COLO668 (cell line): ENCODE measurements around the gene NSMCE4A.
"Not testable (repeated sequence)": the region's sequence is repeated elsewhere in the genome, so short reads cannot be mapped to it uniquely, and the experiment has no call there.

Source experiments
- DNase-seq: peaks from one replicate; lab custom pipeline; 2025; ENCODE audit not compliant: unreplicated experiment; lab: John Stamatoyannopoulos, UW

Gene NSMCE4A

GRCh38 chr10:121990015-121990677, 15.1 kb upstream of the NSMCE4A start:
- DNase-seq = no peak

- DNase-seq = no peak
Measured at GRCh38 chr10:121988361-121989324, 13.6 kb upstream of the NSMCE4A start, which contains the start of gene TACC2. TACC2 (plus strand) TSS chr10:121989163; CDS start chr10:122021982, 32,819 bp downstream.

- DNase-seq = no peak
Measured at GRCh38 chr10:121984463-121984862, 9.4 kb upstream of the NSMCE4A start.

GRCh38 chr10:121983852-121984251, 8.8 kb upstream of the NSMCE4A start:
- DNase-seq = no peak

GRCh38 chr10:121981346-121981745, 6.3 kb upstream of the NSMCE4A start:
- DNase-seq = no peak

GRCh38 chr10:121978511-121978910, 3.5 kb upstream of the NSMCE4A start:
- DNase-seq = no peak

- no peak for DNase-seq
Measured at GRCh38 chr10:121976607-121977006, 1.6 kb upstream of the NSMCE4A start.

GRCh38 chr10:121975295-121976086, 474 bp upstream of the NSMCE4A start:
- DNase-seq = no peak

GRCh38 chr10:121974019-121974534, 940 bp downstream of the NSMCE4A start:
- no peak for DNase-seq

- DNase-seq = not testable (repeated sequence)
Measured at GRCh38 chr10:121969086-121969485, 5.9 kb downstream of the NSMCE4A start.

- no peak for DNase-seq
Measured at GRCh38 chr10:121965996-121966395, 9.0 kb downstream of the NSMCE4A start.

- DNase-seq = no peak
Measured at GRCh38 chr10:121961456-121961855, 13.6 kb downstream of the NSMCE4A start.

- DNase-seq = no peak
Measured at GRCh38 chr10:121959671-121960070, 15.3 kb downstream of the NSMCE4A start.

- DNase-seq = no peak
Measured at GRCh38 chr10:121956111-121957061, 18.6 kb downstream of the NSMCE4A start.

- no peak for DNase-seq
Measured at GRCh38 chr10:121952226-121952625, 22.8 kb downstream of the NSMCE4A start.

GRCh38 chr10:121949451-121949850, 25.6 kb downstream of the NSMCE4A start:
- no peak for DNase-seq

GRCh38 chr10:121949049-121949448, 26.0 kb downstream of the NSMCE4A start:
- no peak for DNase-seq

GRCh38 chr10:121947343-121948330, 27.4 kb downstream of the NSMCE4A start:
- DNase-seq = no peak
